Astrocyte (in vitro differentiated cells and primary cell): Measurements from ENCODE around the gene SNX27. TPM values are rescaled to one million over a fixed set of nuclear protein-coding genes. Genes with fewer than 3 reads are reported as not detected.

ENCODE experiments used
- DNase-seq: peaks from one replicate; pipeline ENCODE4 v3.0.0-alpha.2; 2010; ENCODE audit warnings: low read depth
- FAIRE-seq: peaks from 2 replicates; lab custom pipeline; 2011; peaks lifted over from hg19 to GRCh38; lab: Jason Lieb, UNC
- H2AFZ ChIP-seq: 2 replicates; pipeline ENCODE4 v1.6.0; 2012; ENCODE audit warnings: low read depth, low read length, inconsistent platforms
- H3K27ac ChIP-seq: 2 replicates; pipeline ENCODE4 v1.5.1; 2011; ENCODE audit warnings: low read depth, low read length, inconsistent platforms
- H3K27me3 ChIP-seq: 2 replicates; pipeline ENCODE4 v1.6.0; 2011; ENCODE audit warnings: low read length, inconsistent platforms; ENCODE audit not compliant: insufficient read depth
- H3K36me3 ChIP-seq: 2 replicates; pipeline ENCODE4 v1.5.1; 2011; ENCODE audit warnings: low read length, inconsistent platforms; ENCODE audit not compliant: insufficient read depth
- H3K4me1 ChIP-seq: 2 replicates; pipeline ENCODE4 v1.5.1; 2011; ENCODE audit warnings: low read length, inconsistent platforms; ENCODE audit not compliant: insufficient read depth
- H3K4me2 ChIP-seq: 2 replicates; pipeline ENCODE4 v1.6.0; 2012; ENCODE audit warnings: low read length, inconsistent platforms
- H3K4me3 ChIP-seq: 2 replicates; pipeline ENCODE4 v1.5.1; 2011; ENCODE audit warnings: low read depth, mild to moderate bottlenecking, low read length, inconsistent platforms; ENCODE audit not compliant: insufficient read depth
- H3K79me2 ChIP-seq: 2 replicates; pipeline ENCODE4 v1.6.0; 2012; ENCODE audit warnings: mild to moderate bottlenecking, low read length, inconsistent platforms; ENCODE audit not compliant: insufficient read depth
- H3K9ac ChIP-seq: 2 replicates; pipeline ENCODE4 v1.6.0; 2012; ENCODE audit warnings: mild to moderate bottlenecking, low read length, inconsistent platforms
- H3K9me3 ChIP-seq: 2 replicates; pipeline ENCODE4 v1.5.1; 2012; ENCODE audit warnings: low read depth, mild to moderate bottlenecking, low read length, inconsistent platforms; ENCODE audit not compliant: insufficient read depth
- H4K20me1 ChIP-seq: 2 replicates; pipeline ENCODE4 v1.6.0; 2012; ENCODE audit warnings: low read length, inconsistent platforms; ENCODE audit not compliant: insufficient read depth
- H3K27ac Mint-ChIP-seq: one replicate; pipeline ENCODE4 v1.8.0; 2021; ENCODE audit warnings: mild to moderate bottlenecking, mixed read lengths; ENCODE audit not compliant: unreplicated experiment
- H3K27me3 Mint-ChIP-seq: one replicate; pipeline ENCODE4 v1.8.0; 2021; ENCODE audit warnings: low read depth, mixed read lengths; ENCODE audit not compliant: unreplicated experiment
- H3K36me3 Mint-ChIP-seq: one replicate; pipeline ENCODE4 v1.8.0; 2021; ENCODE audit warnings: low read depth, mixed read lengths; ENCODE audit not compliant: unreplicated experiment
- H3K4me1 Mint-ChIP-seq: one replicate; pipeline ENCODE4 v1.8.0; 2021; ENCODE audit warnings: low read depth, mixed read lengths; ENCODE audit not compliant: unreplicated experiment
- H3K4me3 Mint-ChIP-seq: one replicate; pipeline ENCODE4 v1.8.0; 2021; ENCODE audit warnings: mild to moderate bottlenecking, moderate library complexity, mixed read lengths; ENCODE audit not compliant: unreplicated experiment
- H3K9me3 Mint-ChIP-seq: one replicate; pipeline ENCODE4 v1.8.0; 2021; ENCODE audit warnings: mild to moderate bottlenecking, mixed read lengths; ENCODE audit not compliant: unreplicated experiment
- CTCF ChIP-seq: IDR thresholded peaks from 2 replicates; pipeline ENCODE4 v1.5.1; 2011; ENCODE audit warnings: low read depth, mild to moderate bottlenecking, inconsistent platforms, low read length, moderate library complexity; ENCODE audit not compliant: insufficient read depth
- EZH2 ChIP-seq: IDR thresholded peaks from 2 replicates; pipeline ENCODE4 v1.6.1; 2012; ENCODE audit warnings: mild to moderate bottlenecking, low read length, inconsistent platforms; ENCODE audit not compliant: insufficient read depth
- total RNA-seq: library from RNA; stranded (reverse); gene quantifications from 2 replicates; pipeline ENCODE4 v1.2.1, GENCODE V29; 2021

The SNX27 gene
- total RNA-seq, 1 donor from 2014 or later = 53.1 TPM

- peaks cover 41% of the 10 kb centered on the region for H3K27me3 ChIP-seq
- Mint-ChIP-seq H3K27me3 (peaks cover 56% of the 10 kb centered on the region), H3K27ac (no peak overlapping the region), H3K36me3 (no peaks in the 10 kb centered on the region), H3K4me3 (no peak overlapping the region), H3K4me1 (peaks cover 1% of the 10 kb centered on the region), H3K9me3 (no peaks in the 10 kb centered on the region)
- FAIRE-seq (no peak), DNase-seq (peak; percentile 63)
- H3K9me3 ChIP-seq = no peaks in the 10 kb centered on the region
- TF ChIP-seq EZH2 = no peak
- no peak for TF ChIP-seq CTCF
- peak overlapping the region; percentile 28 for H3K9ac ChIP-seq
- no peaks in the 10 kb centered on the region for H3K79me2 ChIP-seq
- peak overlapping the region; percentile 39 for H2AFZ ChIP-seq
- H4K20me1 ChIP-seq = no peaks in the 10 kb centered on the region
- H3K27ac ChIP-seq = no peak overlapping the region
- H3K36me3 ChIP-seq = no peaks in the 10 kb centered on the region
- peak overlapping the region; percentile 76 for H3K4me2 ChIP-seq
- H3K4me3 ChIP-seq = peak overlapping the region; percentile 18
- no peaks in the 10 kb centered on the region for H3K4me1 ChIP-seq
Measured at GRCh38 chr1:151728151-151729054, 116.6 kb downstream of the SNX27 start.

GRCh38 chr1:151729157-151729965 lies 117.5 kb downstream of the SNX27 start:
- Histone ChIP-seq H3K27me3 (peaks cover 33% of the 10 kb centered on the region), H3K27ac (no peak overlapping the region), H3K9ac (no peak overlapping the region), H3K4me1 (no peaks in the 10 kb centered on the region), H3K4me3 (no peak overlapping the region), H3K9me3 (no peaks in the 10 kb centered on the region), H3K36me3 (no peaks in the 10 kb centered on the region), H2AFZ (no peak overlapping the region), H3K79me2 (no peaks in the 10 kb centered on the region), H4K20me1 (no peaks in the 10 kb centered on the region), H3K4me2 (no peak overlapping the region)
- peaks cover 49% of the 10 kb centered on the region for H3K27me3 Mint-ChIP-seq
- no peak for DNase-seq
- no peaks in the 10 kb centered on the region for H3K9me3 Mint-ChIP-seq
- H3K36me3 Mint-ChIP-seq = no peaks in the 10 kb centered on the region
- no peak overlapping the region for H3K27ac Mint-ChIP-seq
- no peak for TF ChIP-seq EZH2
- TF ChIP-seq CTCF = no peak
- H3K4me3 Mint-ChIP-seq = no peak overlapping the region
- no peak for FAIRE-seq
- peaks cover 1% of the 10 kb centered on the region for H3K4me1 Mint-ChIP-seq
